Activated B cell treated with CpG ODN at 0.5 μM for 24 hours (primary cell): ENCODE measurements around the gene CCNC. TPM values are rescaled to one million over a fixed set of nuclear protein-coding genes. Genes with fewer than 3 reads are reported as not detected.

Experiments used
- ATAC-seq: fragments of 200-7000 bp; cut with Tn5 transposase; one replicate; pipeline ENCODE4 v1.10.0; 2021; ENCODE audit warnings: low read depth, mild to moderate bottlenecking, moderate library complexity
- CTCF ChIA-PET: fragments of 350-600 bp; sonication (Branson Sonifier 250); formaldehyde crosslinking; loops from one replicate; lab custom pipeline; 2021; ENCODE audit warnings: antibody characterized with exemption; lab: Charles Lee
- POLR2A ChIA-PET: fragments of 350-600 bp; sonication (Branson Sonifier 250); formaldehyde crosslinking; loops from one replicate; lab custom pipeline; 2021; ENCODE audit warnings: antibody characterized with exemption; lab: Charles Lee
- DNase-seq: peaks from one replicate; pipeline ENCODE4 v3.0.0; 2022
- H3K27ac Mint-ChIP-seq: one replicate; pipeline ENCODE4 v1.8.0; 2020; ENCODE audit warnings: mixed read lengths
- H3K27me3 Mint-ChIP-seq: one replicate; pipeline ENCODE4 v1.8.0; 2021; ENCODE audit warnings: mixed read lengths
- H3K36me3 Mint-ChIP-seq: one replicate; pipeline ENCODE4 v1.8.0; 2021; ENCODE audit warnings: low read depth, mixed read lengths
- H3K4me1 Mint-ChIP-seq: one replicate; pipeline ENCODE4 v1.8.0; 2021; ENCODE audit warnings: mixed read lengths
- H3K4me3 Mint-ChIP-seq: one replicate; pipeline ENCODE4 v1.8.0; 2020; ENCODE audit warnings: mild to moderate bottlenecking, mixed read lengths
- H3K9me3 Mint-ChIP-seq: one replicate; pipeline ENCODE4 v1.8.0; 2020; ENCODE audit warnings: mixed read lengths
- intact Hi-C: fragments of 100-400 bp; cut with micrococcal nuclease; formaldehyde crosslinking; loops from one replicate; pipeline ENCODE4 v1.15.1; 2024
- total RNA-seq: library from RNA; stranded (reverse); gene quantifications from 2 replicates; pipeline ENCODE4 v1.2.3, GENCODE V29; 2022
- TF ChIP-seq, protein P1 (sequence below): fragments of 200-600 bp; IDR thresholded peaks from one replicate; pipeline ENCODE4 v1.8.0; 2022; ENCODE audit warnings: antibody characterized with exemption, mild to moderate bottlenecking

Gene CCNC, protein sequence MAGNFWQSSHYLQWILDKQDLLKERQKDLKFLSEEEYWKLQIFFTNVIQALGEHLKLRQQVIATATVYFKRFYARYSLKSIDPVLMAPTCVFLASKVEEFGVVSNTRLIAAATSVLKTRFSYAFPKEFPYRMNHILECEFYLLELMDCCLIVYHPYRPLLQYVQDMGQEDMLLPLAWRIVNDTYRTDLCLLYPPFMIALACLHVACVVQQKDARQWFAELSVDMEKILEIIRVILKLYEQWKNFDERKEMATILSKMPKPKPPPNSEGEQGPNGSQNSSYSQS
- total RNA-seq: 50.4 and 51.6 TPM in 2 replicates

DNA sequence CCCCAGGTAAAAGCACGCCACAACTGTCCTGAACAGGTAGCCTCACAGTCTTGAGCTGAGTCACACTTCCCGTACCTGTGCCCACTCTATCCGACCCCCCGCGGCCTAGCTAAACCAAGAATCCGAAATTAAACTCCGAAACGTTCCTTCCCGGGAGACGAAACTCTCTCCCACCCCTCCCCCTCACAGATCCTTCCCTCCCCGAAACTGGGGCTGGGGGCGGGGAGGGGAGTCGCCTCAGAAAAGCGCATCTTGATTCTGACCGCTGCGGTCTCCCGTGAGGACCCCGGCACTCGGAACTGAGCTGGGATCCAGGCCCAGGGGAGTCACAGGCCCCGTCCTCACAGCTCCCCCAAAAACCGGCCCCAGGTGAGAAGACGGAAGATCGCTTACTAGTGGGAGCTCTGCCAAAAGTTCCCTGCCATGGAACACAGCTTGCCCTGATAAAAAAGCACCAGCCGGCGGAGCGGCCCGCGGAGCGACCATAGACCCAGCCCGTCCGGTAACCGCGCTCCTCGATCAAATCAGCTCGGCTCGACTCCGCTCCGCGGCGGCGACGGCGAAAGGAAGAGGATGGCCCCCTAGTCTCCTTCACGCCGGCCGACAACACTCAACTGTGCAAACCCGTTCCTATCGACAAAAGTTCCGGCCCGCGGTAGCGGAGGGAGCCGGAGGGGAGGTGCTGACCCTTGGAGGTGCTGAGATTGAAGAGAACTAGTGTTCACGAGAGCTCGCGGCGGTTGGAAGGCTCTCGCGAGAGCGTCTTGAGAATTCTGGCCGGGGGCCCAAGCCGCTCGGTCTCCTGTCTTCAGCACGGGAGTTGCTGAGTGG lies at the start of gene CCNC:
Gene CCNC, minus strand, starts transcription at position 558 of the 831 bp plus-strand sequence. Its CDS starts 133 bp downstream, at position 425.
- Mint-ChIP-seq H3K27ac (peak within 1 kb of the TSS; percentile 93), H3K9me3 (peaks cover 2% of the 10 kb centered on the region), H3K27me3 (no peaks in the 10 kb centered on the region), H3K4me3 (peak within 1 kb of the TSS; percentile 99), H3K4me1 (peaks cover 32% of the 10 kb centered on the region), H3K36me3 (peaks cover 11% of the 10 kb centered on the region)
- intact Hi-C loops: loop anchor here (1.0 to 5.0 kb wide), 8 partner anchors 11 to 621 kb away; partner anchors contain the start of genes FBXL4, PNISR and USP45
- CTCF ChIA-PET: interaction anchor here (1.3 to 1.4 kb wide), 3 partner anchors 21 to 178 kb away, joined by 3 to 4 read pairs (median 4); no protein-coding TSS in a partner anchor
- DNase-seq (peak; percentile 82), ATAC-seq (peak; percentile 96)
- TF ChIP-seq, protein P1, sequence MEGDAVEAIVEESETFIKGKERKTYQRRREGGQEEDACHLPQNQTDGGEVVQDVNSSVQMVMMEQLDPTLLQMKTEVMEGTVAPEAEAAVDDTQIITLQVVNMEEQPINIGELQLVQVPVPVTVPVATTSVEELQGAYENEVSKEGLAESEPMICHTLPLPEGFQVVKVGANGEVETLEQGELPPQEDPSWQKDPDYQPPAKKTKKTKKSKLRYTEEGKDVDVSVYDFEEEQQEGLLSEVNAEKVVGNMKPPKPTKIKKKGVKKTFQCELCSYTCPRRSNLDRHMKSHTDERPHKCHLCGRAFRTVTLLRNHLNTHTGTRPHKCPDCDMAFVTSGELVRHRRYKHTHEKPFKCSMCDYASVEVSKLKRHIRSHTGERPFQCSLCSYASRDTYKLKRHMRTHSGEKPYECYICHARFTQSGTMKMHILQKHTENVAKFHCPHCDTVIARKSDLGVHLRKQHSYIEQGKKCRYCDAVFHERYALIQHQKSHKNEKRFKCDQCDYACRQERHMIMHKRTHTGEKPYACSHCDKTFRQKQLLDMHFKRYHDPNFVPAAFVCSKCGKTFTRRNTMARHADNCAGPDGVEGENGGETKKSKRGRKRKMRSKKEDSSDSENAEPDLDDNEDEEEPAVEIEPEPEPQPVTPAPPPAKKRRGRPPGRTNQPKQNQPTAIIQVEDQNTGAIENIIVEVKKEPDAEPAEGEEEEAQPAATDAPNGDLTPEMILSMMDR: no peak
- POLR2A ChIA-PET: interaction anchor here (1.0 to 2.3 kb wide), 13 partner anchors 9 to 175 kb away, joined by 3 to 38 read pairs (median 12); partner anchors contain the start of genes COQ3, PNISR and USP45

DNA sequence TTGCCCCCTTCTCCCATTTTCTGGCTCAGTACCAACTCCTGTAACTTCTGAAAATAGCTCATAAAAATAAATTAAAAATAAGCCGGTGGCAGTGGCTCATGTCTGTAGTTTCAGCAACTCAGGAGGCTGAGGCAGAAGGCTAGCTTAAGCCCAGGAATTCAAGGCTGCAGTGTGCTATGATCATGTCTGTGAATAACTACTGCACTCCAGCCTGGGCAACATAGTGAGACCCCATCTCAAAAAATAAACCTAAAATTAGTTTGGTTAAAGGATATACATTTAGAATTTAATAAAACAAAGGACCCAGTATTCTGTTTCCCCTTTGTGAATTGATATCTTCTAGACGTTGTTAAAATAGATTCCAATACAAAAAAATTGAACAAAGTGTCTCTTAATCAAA lies 48.7 kb upstream of the CCNC start:
- DNase-seq (no peak), ATAC-seq (no peak)
- intact Hi-C loops: no loop called here
- Mint-ChIP-seq H3K4me3 (no peak overlapping the region), H3K27ac (no peak overlapping the region), H3K27me3 (peaks cover 65% of the 10 kb centered on the region), H3K36me3 (no peaks in the 10 kb centered on the region), H3K4me1 (peaks cover 17% of the 10 kb centered on the region), H3K9me3 (no peaks in the 10 kb centered on the region)
- TF ChIP-seq, protein P1: no peak
- POLR2A ChIA-PET: no interaction called here
- CTCF ChIA-PET: no interaction called here

DNA sequence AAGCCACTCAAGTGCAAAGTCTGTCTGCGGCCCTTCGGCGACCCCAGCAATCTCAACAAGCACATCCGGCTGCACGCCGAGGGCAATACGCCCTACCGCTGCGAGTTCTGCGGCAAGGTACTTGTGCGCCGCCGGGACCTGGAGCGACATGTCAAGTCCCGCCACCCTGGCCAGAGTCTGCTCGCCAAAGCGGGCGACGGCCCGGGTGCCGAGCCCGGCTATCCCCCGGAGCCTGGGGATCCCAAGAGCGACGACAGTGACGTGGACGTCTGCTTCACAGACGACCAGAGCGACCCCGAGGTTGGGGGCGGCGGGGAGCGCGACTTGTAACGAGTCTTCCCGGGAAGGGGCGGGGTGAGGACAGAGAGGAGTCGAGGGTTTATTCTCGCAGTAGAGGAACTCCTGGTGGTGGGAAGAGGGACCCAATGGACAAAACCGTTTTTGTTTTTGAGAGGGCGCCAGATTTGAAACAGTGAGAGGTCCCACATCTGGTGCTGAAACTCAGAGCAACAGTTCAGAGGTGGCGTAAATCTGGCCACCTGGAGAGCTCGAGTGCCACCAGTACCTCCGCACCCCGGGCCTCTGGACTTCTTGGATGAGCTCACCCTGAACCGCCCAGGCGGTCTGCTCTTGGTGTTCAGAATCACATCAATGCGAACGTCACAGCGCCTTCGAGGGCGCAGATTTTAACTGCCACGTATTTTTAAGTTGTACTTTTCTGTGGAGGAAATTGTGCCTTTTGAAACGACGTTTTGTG lies 46.1 kb upstream of the CCNC start:
- intact Hi-C loops: loop anchor here (1.0 to 5.0 kb wide), 2 partner anchors 11 to 853 kb away; no protein-coding TSS in a partner anchor
- H3K4me1 Mint-ChIP-seq: peaks cover 17% of the 10 kb centered on the region
- peak overlapping the region; percentile 75 for H3K4me3 Mint-ChIP-seq
- H3K9me3 Mint-ChIP-seq: no peaks in the 10 kb centered on the region
- peaks cover 67% of the 10 kb centered on the region for H3K27me3 Mint-ChIP-seq
- ChIA-PET CTCF (interaction anchor here (0.9 to 1.2 kb wide), 2 partner anchors 9 to 147 kb away, joined by 3 read pairs; no protein-coding TSS in a partner anchor), POLR2A (interaction anchor here (1.5 kb wide), 1 partner anchor 26 kb away, joined by 4 read pairs; no protein-coding TSS in a partner anchor)
- no peak for ATAC-seq
- no peaks in the 10 kb centered on the region for H3K36me3 Mint-ChIP-seq
- no peak for DNase-seq
- no peak overlapping the region for H3K27ac Mint-ChIP-seq
- TF ChIP-seq, protein P1: no peak

DNA sequence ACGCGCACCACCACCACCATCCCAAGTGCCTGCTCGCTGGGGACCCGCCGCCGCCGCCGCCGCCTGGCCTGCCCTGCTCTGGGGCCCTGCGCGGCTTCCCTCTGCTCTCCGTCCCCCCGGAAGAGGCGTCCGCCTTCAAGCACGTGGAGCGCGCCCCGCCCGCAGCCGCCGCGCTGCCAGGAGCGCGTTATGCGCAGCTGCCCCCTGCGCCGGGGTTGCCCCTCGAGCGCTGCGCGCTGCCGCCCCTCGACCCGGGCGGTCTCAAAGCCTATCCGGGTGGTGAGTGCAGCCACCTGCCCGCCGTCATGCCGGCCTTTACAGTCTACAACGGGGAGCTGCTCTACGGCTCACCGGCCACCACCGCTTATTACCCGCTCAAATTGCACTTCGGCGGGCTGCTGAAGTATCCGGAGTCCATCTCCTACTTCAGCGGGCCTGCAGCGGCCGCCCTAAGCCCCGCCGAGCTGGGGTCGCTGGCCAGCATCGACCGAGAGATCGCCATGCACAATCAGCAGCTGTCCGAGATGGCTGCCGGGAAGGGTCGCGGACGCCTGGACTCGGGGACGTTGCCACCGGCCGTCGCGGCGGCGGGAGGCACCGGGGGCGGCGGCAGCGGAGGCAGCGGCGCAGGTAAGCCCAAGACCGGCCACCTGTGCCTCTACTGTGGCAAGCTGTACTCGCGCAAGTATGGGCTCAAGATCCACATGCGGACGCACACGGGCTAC lies 45.4 kb upstream of the CCNC start:
- H3K27ac Mint-ChIP-seq: no peak overlapping the region
- peak overlapping the region; percentile 75 for H3K4me3 Mint-ChIP-seq
- ChIA-PET POLR2A (interaction anchor here (1.5 kb wide), 1 partner anchor 25 kb away, joined by 4 read pairs; no protein-coding TSS in a partner anchor), CTCF (interaction anchor here (0.9 to 1.2 kb wide), 3 partner anchors 8 to 146 kb away, joined by 3 to 4 read pairs (median 3); no protein-coding TSS in a partner anchor)
- intact Hi-C loops: loop anchor here (1.0 to 5.0 kb wide), 4 partner anchors 11 to 853 kb away; partner anchors contain the start of gene CCNC
- DNase-seq: peak; percentile 46
- TF ChIP-seq, protein P1: no peak
- H3K36me3 Mint-ChIP-seq: no peaks in the 10 kb centered on the region
- H3K9me3 Mint-ChIP-seq: peaks cover 2% of the 10 kb centered on the region
- peaks cover 69% of the 10 kb centered on the region for H3K27me3 Mint-ChIP-seq
- peaks cover 17% of the 10 kb centered on the region for H3K4me1 Mint-ChIP-seq
- peak; percentile 77 for ATAC-seq
